Tibial artery (tissue), 4 donors: ENCODE data around the gene TBC1D2B.

Experiments
- DNase-seq, 2 donors: peaks; one replicate each; pipeline ENCODE4 v3.0.0-alpha.2; 2019
- H3K27ac ChIP-seq, 2 donors: fragments of 200-600 bp; sonication (generic) in 1 of 2; 1 replicate in 1 of 2; 2 replicates in 1 of 2; pipeline ENCODE4 v1.5.1; 2018 to 2019; ENCODE audit warnings: mild to moderate bottlenecking in 1 of 2
- H3K27me3 ChIP-seq, 2 donors: fragments of 200-600 bp; sonication (generic) in 1 of 2; one replicate each; pipeline versions ENCODE4 v1.5.1 to v1.6.0; 2016 to 2019
- H3K36me3 ChIP-seq, 3 donors: fragments of 200-600 bp; sonication (generic) in 2 of 3; one replicate each; pipeline ENCODE4 v1.5.1; 2016 to 2019; ENCODE audit warnings: mild to moderate bottlenecking in 2 of 3
- H3K4me1 ChIP-seq, 4 donors: fragments of 200-600 bp; sonication (generic) in 2 of 4; 1 replicate in 3 of 4; 2 replicates in 1 of 4; pipeline ENCODE4 v1.5.1; 2016 to 2019
- H3K4me3 ChIP-seq, 2 donors: fragments of 200-600 bp; sonication (generic) in 1 of 2; 1 replicate in 1 of 2; 2 replicates in 1 of 2; pipeline ENCODE4 v1.5.1; 2018 to 2019; ENCODE audit warnings: mild to moderate bottlenecking in 2 of 2
- H3K9me3 ChIP-seq, 3 donors: fragments of 200-600 bp; sonication (generic) in 1 of 3; one replicate each; pipeline ENCODE4 v1.5.1; 2016 to 2019
- CTCF ChIP-seq, 2 experiments: fragments of 200-600 bp in 1 of 2; fragments of 450-650 bp in 1 of 2; IDR thresholded peaks; one replicate each; pipeline ENCODE4 v1.5.1; 2017 to 2019; ENCODE audit warnings: antibody characterized with exemption in 2 of 2, mild to moderate bottlenecking in 1 of 2, moderate library complexity in 1 of 2
- intact Hi-C: fragments of 100-400 bp; cut with DNase I; formaldehyde crosslinking; loops from one replicate; pipeline ENCODE4 v1.15.0; 2023; ENCODE audit warnings: low total_unique reads

The TBC1D2B gene

GRCh38 chr15:78069462-78070029, 8.0 kb downstream of the TBC1D2B start:
- H3K27ac ChIP-seq: peak overlapping the region; percentile 81 to 87
- intact Hi-C loops: loop anchor here (5.0 kb wide), 1 partner anchor 57 kb away; no protein-coding TSS in a partner anchor

DNA sequence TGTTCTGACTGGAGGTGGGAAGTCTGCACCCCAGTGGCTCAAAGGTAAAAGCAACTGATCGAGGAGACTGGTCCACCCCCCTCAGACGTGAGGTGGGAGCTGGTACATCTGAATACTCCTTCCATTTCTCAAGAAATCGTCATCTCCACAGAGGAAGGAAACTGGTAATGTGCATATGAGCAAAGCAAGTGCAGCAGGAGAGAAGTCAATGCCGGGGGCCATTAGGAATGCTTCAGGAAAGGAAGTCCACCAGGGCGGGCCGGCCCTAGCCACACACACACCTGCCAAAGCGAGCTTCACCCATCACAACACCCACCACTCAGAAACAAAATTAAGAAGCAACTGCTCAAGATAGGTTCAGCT, 8.5 kb downstream of the TBC1D2B start:
- intact Hi-C loops: loop anchor here (5.0 kb wide), 1 partner anchor 57 kb away; no protein-coding TSS in a partner anchor
- H3K9me3 ChIP-seq: no peaks in the 10 kb centered on the region
- no peaks in the 10 kb centered on the region for H3K36me3 ChIP-seq
- H3K27ac ChIP-seq: peak overlapping the region; percentile 81 to 87
- no peaks in the 10 kb centered on the region for H3K27me3 ChIP-seq
- no peak for TF ChIP-seq CTCF (IDR thresholded peaks at IDR 0.05)
- H3K4me3 ChIP-seq: no peak overlapping the region
- peaks cover 0 to 100% (median 80%) of the 10 kb centered on the region in 4 donors for H3K4me1 ChIP-seq
- peak in 1 of 2 donors; percentile 55 for DNase-seq

More at GRCh38 chr15:78069462-78070029, 8.0 kb downstream of the TBC1D2B start:
- Histone ChIP-seq H3K36me3 (no peaks in the 10 kb centered on the region), H3K4me1 (peaks cover 0 to 100% (median 79%) of the 10 kb centered on the region in 4 donors), H3K9me3 (no peaks in the 10 kb centered on the region), H3K27me3 (no peaks in the 10 kb centered on the region), H3K4me3 (no peak overlapping the region)
- DNase-seq: no peak
- no peak for TF ChIP-seq CTCF (IDR thresholded peaks at IDR 0.05)

DNA sequence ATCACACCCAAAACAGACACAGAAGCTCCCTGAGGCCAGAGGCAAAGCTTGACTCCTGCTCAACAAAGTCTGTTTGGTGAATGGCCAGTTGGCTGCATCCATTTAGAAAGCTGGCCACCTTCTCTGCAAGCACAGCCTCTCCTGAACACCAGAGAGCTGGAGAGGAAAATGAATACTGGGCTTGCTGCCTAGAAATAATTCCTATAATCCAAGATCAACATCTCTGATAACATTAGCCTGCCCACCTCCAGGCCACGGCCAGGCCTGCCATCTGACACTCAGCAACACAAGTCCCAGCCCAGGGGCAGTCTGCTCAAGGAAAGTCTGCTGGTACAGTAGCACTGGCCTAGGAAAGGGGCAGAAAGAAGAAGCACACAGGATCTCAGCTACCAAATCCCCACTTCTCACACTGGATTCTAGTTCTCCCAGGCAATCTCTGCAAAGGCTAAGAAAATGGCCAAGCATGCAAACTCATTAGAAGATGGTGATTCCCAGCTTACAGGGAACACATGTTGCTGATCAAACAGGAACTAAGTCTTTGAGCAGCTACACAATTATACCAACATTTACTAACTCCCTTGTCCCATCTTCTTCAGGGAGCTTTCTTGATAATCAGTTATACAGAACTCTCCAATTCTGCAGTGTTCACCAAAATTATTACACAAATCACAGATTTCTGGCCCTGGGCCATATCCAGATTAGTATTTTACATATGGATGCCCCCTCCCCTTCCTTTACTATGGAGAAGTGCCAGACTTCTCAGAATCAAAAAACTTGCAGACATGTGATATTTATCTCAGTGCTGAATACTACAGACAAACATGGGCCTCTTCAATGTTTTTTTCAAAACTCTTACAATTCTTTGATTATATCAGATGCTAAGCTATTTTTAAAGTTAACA, 9.9 kb downstream of the TBC1D2B start:
- H3K27me3 ChIP-seq: no peaks in the 10 kb centered on the region
- H3K27ac ChIP-seq: peak overlapping the region; percentile 81 to 87
- H3K36me3 ChIP-seq: no peaks in the 10 kb centered on the region
- intact Hi-C loops: loop anchor here (5.0 kb wide), 1 partner anchor 55 kb away; no protein-coding TSS in a partner anchor
- no peak for TF ChIP-seq CTCF (IDR thresholded peaks at IDR 0.05)
- no peaks in the 10 kb centered on the region for H3K9me3 ChIP-seq
- no peak overlapping the region for H3K4me3 ChIP-seq
- peaks cover 0 to 100% (median 81%) of the 10 kb centered on the region in 4 donors for H3K4me1 ChIP-seq
- peak in 1 of 2 donors; percentile 80 for DNase-seq

DNA sequence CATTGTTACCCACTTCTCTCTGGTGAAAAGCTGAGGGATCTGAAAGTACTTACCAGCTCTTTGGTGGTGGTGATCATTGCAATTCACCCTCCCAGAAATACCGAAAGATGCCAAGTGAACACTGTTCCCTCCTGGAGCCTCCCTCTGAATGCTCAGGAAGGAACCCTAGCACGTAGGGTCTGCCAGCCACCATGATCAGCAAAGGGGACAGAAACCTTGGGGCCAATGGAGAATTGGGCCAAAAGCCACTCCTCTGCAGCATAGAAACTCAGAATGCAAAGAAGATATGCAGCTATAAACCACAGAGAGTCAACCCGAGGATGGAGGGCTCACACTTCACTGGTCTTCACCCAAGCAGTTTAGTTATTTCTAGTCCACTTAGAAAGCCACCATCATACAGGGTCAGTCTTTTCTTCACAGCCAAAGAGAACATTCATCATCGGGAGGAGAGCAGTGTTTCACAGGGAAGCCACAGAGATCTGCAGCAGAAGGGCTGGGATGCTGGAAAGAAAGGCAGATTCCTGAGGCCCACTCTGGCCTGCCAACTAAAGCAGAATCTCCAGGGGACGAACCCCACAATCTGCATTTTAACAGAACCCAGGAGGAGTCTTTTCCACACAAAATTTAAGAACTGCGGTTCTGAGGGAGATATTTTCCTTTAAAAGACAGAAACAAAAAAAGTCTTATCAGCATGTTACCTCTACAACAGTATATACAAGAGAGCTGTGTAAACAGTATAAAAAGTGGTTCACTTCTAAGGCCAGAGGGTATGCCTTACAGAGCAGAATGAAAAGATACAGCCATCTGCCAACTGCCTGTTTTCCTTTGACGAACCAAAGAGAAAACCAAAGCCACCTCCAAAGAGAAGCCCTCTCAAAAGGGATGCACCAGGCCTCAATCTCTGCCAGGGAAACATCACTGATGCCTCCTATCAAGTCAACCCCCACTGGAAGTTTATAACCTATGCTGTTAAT, 11.3 kb downstream of the TBC1D2B start:
- peak in 1 of 2 donors; percentile 59 for DNase-seq
- intact Hi-C loops: loop anchor here (5.0 kb wide), 1 partner anchor 54 kb away; no protein-coding TSS in a partner anchor
- no peaks in the 10 kb centered on the region for H3K9me3 ChIP-seq
- H3K4me1 ChIP-seq: peaks cover 0 to 100% (median 79%) of the 10 kb centered on the region in 4 donors
- peak overlapping the region; percentile 81 to 87 for H3K27ac ChIP-seq
- no peaks in the 10 kb centered on the region for H3K36me3 ChIP-seq
- no peak overlapping the region for H3K4me3 ChIP-seq
- H3K27me3 ChIP-seq: no peaks in the 10 kb centered on the region
- no peak for TF ChIP-seq CTCF (IDR thresholded peaks at IDR 0.05)
